K562 (cell line): ENCODE results near the gene MXRA7. TPM values are rescaled to one million over a fixed set of nuclear protein-coding genes. Genes with fewer than 3 reads are reported as not detected.

Experiments
- CCNT2 ChIP-seq: IDR thresholded peaks from 2 replicates; pipeline ENCODE4 v1.6.1; 2011; ENCODE audit warnings: borderline replicate concordance, low read depth, mild to moderate bottlenecking, moderate library complexity, mixed read lengths, low read length; ENCODE audit not compliant: insufficient read length; ENCODE audit errors: extremely low read depth
- ETV6 ChIP-seq, 3 experiments: fragments of 150-350 bp in 1 of 3; sonication (generic) in 1 of 3; formaldehyde crosslinking in 1 of 3; IDR thresholded peaks; 2 replicates each; pipeline versions ENCODE4 v1.6.1 to v1.8.0; 2014 to 2022; ENCODE audit warnings: borderline replicate concordance in 2 of 3, low read depth in 2 of 3, antibody characterized with exemption in 1 of 3, low read length in 1 of 3, mild to moderate bottlenecking in 1 of 3, missing genetic modification reagents in 1 of 3
- FUS ChIP-seq: fragments of 200-400 bp; formaldehyde crosslinking; optimal IDR thresholded peaks from 2 replicates; pipeline ENCODE3; 2017; ENCODE audit warnings: low read depth, low read length
- HNRNPH1 ChIP-seq: fragments of 200-400 bp; formaldehyde crosslinking; optimal IDR thresholded peaks from 2 replicates; pipeline ENCODE3; 2017; ENCODE audit warnings: low read depth, mild to moderate bottlenecking, low read length, moderate library complexity
- MCM2 ChIP-seq: fragments of 450-650 bp; IDR thresholded peaks from 2 replicates; pipeline ENCODE4 v1.6.1; 2017; ENCODE audit warnings: low read depth, mild to moderate bottlenecking
- PRPF4 ChIP-seq: fragments of 200-400 bp; formaldehyde crosslinking; IDR thresholded peaks from one replicate; pipeline ENCODE4 v1.6.1; 2017; ENCODE audit warnings: low read length, low read depth, mild to moderate bottlenecking; ENCODE audit not compliant: insufficient read depth, poor library complexity, severe bottlenecking
- TCFL5 ChIP-seq: fragments of 250-450 bp; sonication (Bioruptor Pico); conservative IDR thresholded peaks from 2 replicates; pipeline ENCODE4 v1.6.1; 2021; ENCODE audit warnings: mild to moderate bottlenecking, moderate library complexity, matching md5 sums
- TOE1 ChIP-seq, 2 experiments: fragments of 450-650 bp in 1 of 2; sonication (generic) in 1 of 2; formaldehyde crosslinking in 1 of 2; IDR thresholded peaks; 2 replicates each; pipeline versions ENCODE4 v1.7.1 to v1.8.0; 2016 to 2022; ENCODE audit warnings: borderline replicate concordance in 2 of 2, mild to moderate bottlenecking in 2 of 2, antibody characterized with exemption in 1 of 2, inconsistent platforms in 1 of 2, low read depth in 1 of 2, missing genetic modification reagents in 1 of 2, moderate library complexity in 1 of 2
- ZC3H11A ChIP-seq: IDR thresholded peaks from 2 replicates; pipeline ENCODE4 v1.6.1; 2012; ENCODE audit warnings: low read depth, low read length, improper control_type of control experiment
- ZNF644 ChIP-seq: fragments of 200-800 bp; sonication (Bioruptor generic); IDR thresholded peaks from 2 replicates; pipeline ENCODE4 v1.6.1; 2016; ENCODE audit warnings: low read depth, missing genetic modification characterization, missing compliant biosample characterization
- polyA plus RNA-seq, 8 experiments: library from polyadenylated mRNA; depleted of rRNA in 4 of 8; stranded (reverse) in 5 of 8; unstranded in 3 of 8; fragments of >200 nt; fragmentation: Nextera tagmentation in 2 of 8; fragmentation: Illumina TruSeq in 1 of 8; extraction: Ambion mirVana in 2 of 8; extraction: Trizol in 1 of 8; gene quantifications; 2 replicates each; pipeline versions ENCODE4 v1.2.1 to v1.2.3, GENCODE V29; 2011 to 2014; ENCODE audit warnings: inconsistent platforms in 1 of 8, missing spikeins in 1 of 8
- total RNA-seq, 7 experiments: library from RNA; depleted of rRNA in 6 of 7; stranded (reverse); fragments of >200 nt in 6 of 7; fragmentation: Illumina TruSeq in 2 of 7; extraction: Trizol in 2 of 7; gene quantifications; 2 replicates each; pipeline versions ENCODE4 v1.2.1 to v1.2.3, GENCODE V29; 2011 to 2021; ENCODE audit warnings: low replicate concordance in 1 of 7
- TF ChIP-seq, protein P1 (sequence below), 2 experiments: fragments of 450-650 bp in 1 of 2; sonication (generic) in 1 of 2; formaldehyde crosslinking in 1 of 2; IDR thresholded peaks in 1 of 2; conservative IDR thresholded peaks in 1 of 2; 2 replicates each; pipeline versions ENCODE4 v1.6.1 to v1.8.1; 2016 to 2023; ENCODE audit warnings: mild to moderate bottlenecking in 2 of 2, moderate library complexity in 2 of 2, inconsistent platforms in 1 of 2, missing genetic modification reagents in 1 of 2
- TF ChIP-seq, protein P2 (sequence below): fragments of 450-650 bp; IDR thresholded peaks from 2 replicates; pipeline ENCODE4 v1.6.1; 2016; ENCODE audit warnings: borderline replicate concordance
- TF ChIP-seq, protein P3 (sequence below): fragments of 250-450 bp; sonication (Bioruptor Pico); IDR thresholded peaks from 2 replicates; pipeline ENCODE4 v1.8.0; 2021; ENCODE audit warnings: moderate library complexity, mild to moderate bottlenecking, inconsistent platforms
- TF ChIP-seq, protein P4 (sequence below): sonication (generic); formaldehyde crosslinking; IDR thresholded peaks from 2 replicates; pipeline ENCODE4 v1.8.0; 2022; ENCODE audit warnings: mild to moderate bottlenecking, missing genetic modification reagents
- TF ChIP-seq, protein P5 (sequence below): fragments of 450-650 bp; formaldehyde crosslinking; IDR thresholded peaks from 2 replicates; pipeline ENCODE4 v1.4.0; 2020; ENCODE audit warnings: mild to moderate bottlenecking, mixed read lengths

Gene MXRA7
- total and polyA plus RNA-seq, 9 of the 15 experiments (the other 6 are each of a cell fraction or from before 2014, with no cell fraction given), result 2.6 to 38.4 (median 14.3) TPM

DNA sequence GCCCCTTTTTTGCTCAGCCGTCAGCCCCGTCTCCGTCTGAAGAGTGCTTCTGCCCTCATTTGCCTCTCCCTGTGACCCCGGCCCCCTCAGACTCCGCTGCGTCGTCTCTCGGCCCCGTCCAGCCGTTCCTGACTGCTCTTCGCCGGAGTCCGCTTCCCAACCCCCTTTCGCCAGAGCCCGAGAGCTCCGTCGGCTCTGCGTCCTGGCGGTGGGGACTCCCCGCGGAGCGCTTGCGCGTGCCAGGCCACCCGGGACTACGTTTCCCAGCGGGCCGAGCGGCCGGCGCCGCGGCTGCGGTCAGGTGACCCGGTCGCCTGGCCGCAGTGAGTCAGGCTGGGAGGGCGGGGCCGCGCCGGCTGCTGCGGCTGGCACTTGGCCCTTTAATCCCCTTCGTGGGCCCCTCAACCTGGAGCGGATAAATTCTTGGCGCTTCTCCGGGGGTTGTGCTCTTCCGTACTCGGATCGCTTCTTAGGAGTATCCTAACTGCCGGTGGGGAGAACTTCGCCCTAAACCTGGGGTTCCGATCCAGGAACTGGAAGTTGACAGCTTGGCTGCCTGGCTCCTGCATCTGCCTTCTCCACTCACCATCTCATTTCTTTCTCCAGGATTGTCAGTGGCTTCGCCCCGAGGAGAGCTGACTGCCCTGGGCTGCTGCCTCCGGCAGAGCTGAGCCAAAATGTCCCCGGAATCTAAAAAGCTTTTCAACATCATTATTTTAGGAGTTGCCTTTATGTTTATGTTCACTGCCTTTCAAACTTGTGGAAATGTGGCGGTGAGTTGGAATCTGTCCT lies 27.1 kb upstream of the MXRA7 start, which contains the start of gene MFSD11 (continued):
- TF ChIP-seq, protein P1, sequence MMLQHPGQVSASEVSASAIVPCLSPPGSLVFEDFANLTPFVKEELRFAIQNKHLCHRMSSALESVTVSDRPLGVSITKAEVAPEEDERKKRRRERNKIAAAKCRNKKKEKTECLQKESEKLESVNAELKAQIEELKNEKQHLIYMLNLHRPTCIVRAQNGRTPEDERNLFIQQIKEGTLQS (IDR thresholded peaks at IDR 0.05), result peak; percentile 81
- TF ChIP-seq, protein P1 (CRISPR knock-in tag; conservative IDR thresholded peaks at IDR 0.05), result peak; percentile 88
- no peak for TF ChIP-seq ZC3H11A
- TF ChIP-seq, protein P2, sequence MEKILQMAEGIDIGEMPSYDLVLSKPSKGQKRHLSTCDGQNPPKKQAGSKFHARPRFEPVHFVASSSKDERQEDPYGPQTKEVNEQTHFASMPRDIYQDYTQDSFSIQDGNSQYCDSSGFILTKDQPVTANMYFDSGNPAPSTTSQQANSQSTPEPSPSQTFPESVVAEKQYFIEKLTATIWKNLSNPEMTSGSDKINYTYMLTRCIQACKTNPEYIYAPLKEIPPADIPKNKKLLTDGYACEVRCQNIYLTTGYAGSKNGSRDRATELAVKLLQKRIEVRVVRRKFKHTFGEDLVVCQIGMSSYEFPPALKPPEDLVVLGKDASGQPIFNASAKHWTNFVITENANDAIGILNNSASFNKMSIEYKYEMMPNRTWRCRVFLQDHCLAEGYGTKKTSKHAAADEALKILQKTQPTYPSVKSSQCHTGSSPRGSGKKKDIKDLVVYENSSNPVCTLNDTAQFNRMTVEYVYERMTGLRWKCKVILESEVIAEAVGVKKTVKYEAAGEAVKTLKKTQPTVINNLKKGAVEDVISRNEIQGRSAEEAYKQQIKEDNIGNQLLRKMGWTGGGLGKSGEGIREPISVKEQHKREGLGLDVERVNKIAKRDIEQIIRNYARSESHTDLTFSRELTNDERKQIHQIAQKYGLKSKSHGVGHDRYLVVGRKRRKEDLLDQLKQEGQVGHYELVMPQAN, result peak; percentile 78
- TF ChIP-seq FUS, result peak; percentile 46
- TF ChIP-seq, protein P3, sequence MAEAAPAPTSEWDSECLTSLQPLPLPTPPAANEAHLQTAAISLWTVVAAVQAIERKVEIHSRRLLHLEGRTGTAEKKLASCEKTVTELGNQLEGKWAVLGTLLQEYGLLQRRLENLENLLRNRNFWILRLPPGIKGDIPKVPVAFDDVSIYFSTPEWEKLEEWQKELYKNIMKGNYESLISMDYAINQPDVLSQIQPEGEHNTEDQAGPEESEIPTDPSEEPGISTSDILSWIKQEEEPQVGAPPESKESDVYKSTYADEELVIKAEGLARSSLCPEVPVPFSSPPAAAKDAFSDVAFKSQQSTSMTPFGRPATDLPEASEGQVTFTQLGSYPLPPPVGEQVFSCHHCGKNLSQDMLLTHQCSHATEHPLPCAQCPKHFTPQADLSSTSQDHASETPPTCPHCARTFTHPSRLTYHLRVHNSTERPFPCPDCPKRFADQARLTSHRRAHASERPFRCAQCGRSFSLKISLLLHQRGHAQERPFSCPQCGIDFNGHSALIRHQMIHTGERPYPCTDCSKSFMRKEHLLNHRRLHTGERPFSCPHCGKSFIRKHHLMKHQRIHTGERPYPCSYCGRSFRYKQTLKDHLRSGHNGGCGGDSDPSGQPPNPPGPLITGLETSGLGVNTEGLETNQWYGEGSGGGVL (CRISPR knock-in tag), result no peak
- TF ChIP-seq, protein P4, sequence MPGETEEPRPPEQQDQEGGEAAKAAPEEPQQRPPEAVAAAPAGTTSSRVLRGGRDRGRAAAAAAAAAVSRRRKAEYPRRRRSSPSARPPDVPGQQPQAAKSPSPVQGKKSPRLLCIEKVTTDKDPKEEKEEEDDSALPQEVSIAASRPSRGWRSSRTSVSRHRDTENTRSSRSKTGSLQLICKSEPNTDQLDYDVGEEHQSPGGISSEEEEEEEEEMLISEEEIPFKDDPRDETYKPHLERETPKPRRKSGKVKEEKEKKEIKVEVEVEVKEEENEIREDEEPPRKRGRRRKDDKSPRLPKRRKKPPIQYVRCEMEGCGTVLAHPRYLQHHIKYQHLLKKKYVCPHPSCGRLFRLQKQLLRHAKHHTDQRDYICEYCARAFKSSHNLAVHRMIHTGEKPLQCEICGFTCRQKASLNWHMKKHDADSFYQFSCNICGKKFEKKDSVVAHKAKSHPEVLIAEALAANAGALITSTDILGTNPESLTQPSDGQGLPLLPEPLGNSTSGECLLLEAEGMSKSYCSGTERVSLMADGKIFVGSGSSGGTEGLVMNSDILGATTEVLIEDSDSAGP, result no peak
- TF ChIP-seq ZNF644, result no peak
- TF ChIP-seq TOE1 (IDR thresholded peaks at IDR 0.05; ENCODE audit: borderline replicate concordance), result peak; percentile 90; the same call in 1 of the 2 replicates
- TF ChIP-seq TOE1 (CRISPR knock-in tag; IDR thresholded peaks at IDR 0.05; ENCODE audit: borderline replicate concordance, low read depth), result peak; percentile 41; the same call in 1 of the 2 replicates
- TF ChIP-seq TCFL5 (CRISPR knock-in tag), result no peak
- TF ChIP-seq, protein P5, sequence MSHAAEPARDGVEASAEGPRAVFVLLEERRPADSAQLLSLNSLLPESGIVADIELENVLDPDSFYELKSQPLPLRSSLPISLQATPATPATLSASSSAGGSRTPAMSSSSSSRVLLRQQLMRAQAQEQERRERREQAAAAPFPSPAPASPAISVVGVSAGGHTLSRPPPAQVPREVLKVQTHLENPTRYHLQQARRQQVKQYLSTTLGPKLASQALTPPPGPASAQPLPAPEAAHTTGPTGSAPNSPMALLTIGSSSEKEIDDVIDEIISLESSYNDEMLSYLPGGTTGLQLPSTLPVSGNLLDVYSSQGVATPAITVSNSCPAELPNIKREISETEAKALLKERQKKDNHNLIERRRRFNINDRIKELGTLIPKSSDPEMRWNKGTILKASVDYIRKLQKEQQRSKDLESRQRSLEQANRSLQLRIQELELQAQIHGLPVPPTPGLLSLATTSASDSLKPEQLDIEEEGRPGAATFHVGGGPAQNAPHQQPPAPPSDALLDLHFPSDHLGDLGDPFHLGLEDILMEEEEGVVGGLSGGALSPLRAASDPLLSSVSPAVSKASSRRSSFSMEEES (CRISPR knock-in tag), result peak; percentile 93
- TF ChIP-seq ETV6 (IDR thresholded peaks at IDR 0.05; ENCODE audit: borderline replicate concordance in 1 of 2, low read depth in 2 of 2, low read length in 1 of 2), result no peak
- TF ChIP-seq ETV6 (CRISPR knock-in tag; IDR thresholded peaks at IDR 0.05; ENCODE audit: borderline replicate concordance), result no peak
- TF ChIP-seq HNRNPH1, result no peak
- TF ChIP-seq MCM2, result no peak
- TF ChIP-seq PRPF4, result no peak
- peak; percentile 82 for TF ChIP-seq CCNT2
